Hepatocyte (in vitro differentiated cells): ENCODE measurements around the gene AKR1B15. TPM values are rescaled to one million over a fixed set of nuclear protein-coding genes. Genes with fewer than 3 reads are reported as not detected.

Experiments used
- DNase-seq: peaks from one replicate; pipeline ENCODE4 v3.0.0-alpha.2; 2016; ENCODE audit warnings: low spot score
- H2AFZ ChIP-seq: fragments of 200-600 bp; sonication (generic); 2 replicates; pipeline ENCODE4 v1.6.0; 2016; ENCODE audit warnings: antibody characterized with exemption, mild to moderate bottlenecking
- H3K27ac ChIP-seq: fragments of 200-600 bp; sonication (generic); 2 replicates; pipeline ENCODE4 v1.5.1; 2016; ENCODE audit warnings: mild to moderate bottlenecking
- H3K27me3 ChIP-seq: fragments of 200-600 bp; sonication (generic); 2 replicates; pipeline ENCODE4 v1.6.1; 2016
- H3K36me3 ChIP-seq: fragments of 200-600 bp; sonication (generic); replicated peaks from 2 replicates; pipeline ENCODE4 v1.5.1; 2016; ENCODE audit warnings: low read depth; ENCODE audit not compliant: insufficient read depth
- H3K4me1 ChIP-seq: fragments of 200-600 bp; sonication (generic); 2 replicates; pipeline ENCODE4 v1.5.1; 2016; ENCODE audit warnings: mild to moderate bottlenecking, moderate library complexity; ENCODE audit not compliant: insufficient read depth
- H3K4me2 ChIP-seq: fragments of 200-600 bp; sonication (generic); 2 replicates; pipeline ENCODE4 v1.6.0; 2016
- H3K4me3 ChIP-seq: fragments of 200-600 bp; sonication (generic); 2 replicates; pipeline ENCODE4 v1.5.1; 2016; ENCODE audit warnings: mild to moderate bottlenecking
- H3K79me2 ChIP-seq: fragments of 200-600 bp; sonication (generic); 2 replicates; pipeline ENCODE4 v1.6.0; 2017; ENCODE audit warnings: mild to moderate bottlenecking
- H3K9me2 ChIP-seq: fragments of 200-600 bp; sonication (generic); replicated peaks from 2 replicates; pipeline ENCODE4 v1.6.0; 2017; ENCODE audit warnings: mild to moderate bottlenecking; ENCODE audit not compliant: insufficient read depth
- H3K9me3 ChIP-seq: fragments of 200-600 bp; sonication (generic); 2 replicates; pipeline ENCODE4 v1.5.1; 2016; ENCODE audit warnings: low read depth, mild to moderate bottlenecking
- H4K20me1 ChIP-seq: fragments of 200-600 bp; sonication (generic); 2 replicates; pipeline ENCODE4 v1.6.0; 2016; ENCODE audit warnings: mild to moderate bottlenecking; ENCODE audit not compliant: insufficient read depth, poor library complexity, severe bottlenecking
- CTCF ChIP-seq: fragments of 200-600 bp; sonication (generic); IDR thresholded peaks from 2 replicates; pipeline ENCODE4 v1.5.1; 2016; ENCODE audit warnings: antibody characterized with exemption, mild to moderate bottlenecking; ENCODE audit not compliant: poor library complexity
- EZH2 ChIP-seq: fragments of 200-600 bp; sonication (generic); IDR thresholded peaks from 2 replicates; pipeline ENCODE4 v1.6.1; 2016; ENCODE audit warnings: antibody characterized with exemption, mild to moderate bottlenecking, borderline replicate concordance
- EZH2phosphoT487 ChIP-seq: fragments of 200-600 bp; sonication (generic); IDR thresholded peaks from one replicate; pipeline ENCODE4 v1.6.1; 2018; ENCODE audit warnings: antibody characterized with exemption, mild to moderate bottlenecking, low read depth, moderate library complexity; ENCODE audit not compliant: unreplicated experiment, severe bottlenecking
- WGBS: methylation state at CpG from one replicate; pipeline ENCODE4 v1.1.6; 2016; ENCODE audit warnings: low lambda C conversion rate; ENCODE audit errors: missing lambda C conversion rate; 5-methylcytosine and 5-hydroxymethylcytosine counted together
- polyA plus RNA-seq: library from polyadenylated mRNA; unstranded; fragments of >200 nt; fragmentation: Nextera tagmentation; extraction: Ambion mirVana; gene quantifications from 2 replicates; pipeline ENCODE4 v1.2.1, GENCODE V29; 2016
- total RNA-seq: library from RNA; depleted of rRNA; stranded (reverse); fragments of >200 nt; gene quantifications from 2 replicates; pipeline ENCODE4 v1.2.3, GENCODE V29; 2014

AKR1B15 gene
- total and polyA plus RNA-seq, 2 experiments from 2014 or later = 6.3 to 13.7 TPM

GRCh38 chr7:134514106-134514505, 34.8 kb upstream of the AKR1B15 start:
- no peaks in the 10 kb centered on the region for H4K20me1 ChIP-seq
- no peaks in the 10 kb centered on the region for H3K9me2 ChIP-seq
- H3K4me2 ChIP-seq = no peak overlapping the region
- no peak overlapping the region for H2AFZ ChIP-seq
- TF ChIP-seq CTCF (no peak), EZH2 (no peak), EZH2phosphoT487 (no peak)
- H3K36me3 ChIP-seq = no peaks in the 10 kb centered on the region
- 38% methylated on average over 1 of the region's 1 CpG for WGBS
- no peak for DNase-seq
- H3K4me1 ChIP-seq = no peaks in the 10 kb centered on the region
- H3K79me2 ChIP-seq = no peaks in the 10 kb centered on the region
- H3K27ac ChIP-seq = no peak overlapping the region
- H3K9me3 ChIP-seq = no peaks in the 10 kb centered on the region
- no peaks in the 10 kb centered on the region for H3K27me3 ChIP-seq
- H3K4me3 ChIP-seq = no peak overlapping the region

GRCh38 chr7:134514663-134515062, 34.2 kb upstream of the AKR1B15 start:
- 5% methylated on average over 4 of the region's 4 CpGs for WGBS
- Histone ChIP-seq H3K27me3 (no peaks in the 10 kb centered on the region), H3K4me3 (no peak overlapping the region), H3K4me1 (no peaks in the 10 kb centered on the region), H3K9me2 (no peaks in the 10 kb centered on the region), H2AFZ (no peak overlapping the region), H3K4me2 (no peak overlapping the region), H4K20me1 (no peaks in the 10 kb centered on the region), H3K27ac (no peak overlapping the region), H3K79me2 (no peaks in the 10 kb centered on the region), H3K9me3 (no peaks in the 10 kb centered on the region), H3K36me3 (no peaks in the 10 kb centered on the region)
- DNase-seq = peak; percentile 84
- TF ChIP-seq EZH2 = no peak
- TF ChIP-seq CTCF = peak; percentile 74
- no peak for TF ChIP-seq EZH2phosphoT487

GRCh38 chr7:134515569-134516468, 33.1 kb upstream of the AKR1B15 start:
- no peak overlapping the region for H3K27ac ChIP-seq
- TF ChIP-seq EZH2phosphoT487 = no peak
- TF ChIP-seq CTCF = no peak
- H3K36me3 ChIP-seq = no peaks in the 10 kb centered on the region
- 63% methylated on average over 6 of the region's 6 CpGs for WGBS
- no peak overlapping the region for H3K4me2 ChIP-seq
- no peaks in the 10 kb centered on the region for H3K9me3 ChIP-seq
- no peaks in the 10 kb centered on the region for H3K4me1 ChIP-seq
- no peak overlapping the region for H2AFZ ChIP-seq
- no peak for DNase-seq
- H3K4me3 ChIP-seq = no peak overlapping the region
- H3K27me3 ChIP-seq = no peaks in the 10 kb centered on the region
- no peaks in the 10 kb centered on the region for H3K79me2 ChIP-seq
- no peaks in the 10 kb centered on the region for H4K20me1 ChIP-seq
- no peaks in the 10 kb centered on the region for H3K9me2 ChIP-seq
